Cardiac muscle cell (in vitro differentiated cells and primary cell): ENCODE measurements around the gene UPK3BL2. TPM values are rescaled to one million over a fixed set of nuclear protein-coding genes. Genes with fewer than 3 reads are reported as not detected.
"Not testable (repeated sequence)": the region's sequence is repeated elsewhere in the genome, so short reads cannot be mapped to it uniquely, and the experiment has no call there.

Source experiments
- DNase-seq, 2 donors: peaks; one replicate each; pipeline versions ENCODE4 v3.0.0 to v3.0.0-alpha.2; 2010 to 2017; ENCODE audit warnings: low read depth in 1 of 2, low spot score in 1 of 2
- H3K27ac ChIP-seq: fragments of 200-600 bp; sonication (generic); 2 replicates; pipeline ENCODE4 v1.5.1; 2016
- H3K27me3 ChIP-seq: fragments of 200-600 bp; sonication (generic); 2 replicates; pipeline ENCODE4 v1.6.0; 2016; ENCODE audit warnings: control low read depth
- H3K36me3 ChIP-seq: fragments of 200-600 bp; sonication (generic); 2 replicates; pipeline ENCODE4 v1.5.1; 2016; ENCODE audit warnings: control low read depth
- H3K4me1 ChIP-seq: fragments of 200-600 bp; sonication (generic); 2 replicates; pipeline ENCODE4 v1.8.1; 2017; ENCODE audit warnings: low read depth, mild to moderate bottlenecking, mixed run types
- H3K4me3 ChIP-seq: fragments of 200-600 bp; sonication (generic); 2 replicates; pipeline ENCODE4 v1.5.1; 2016; ENCODE audit warnings: mild to moderate bottlenecking
- H3K9me3 ChIP-seq: fragments of 200-600 bp; sonication (generic); 2 replicates; pipeline ENCODE4 v1.5.1; 2017; ENCODE audit warnings: low read depth, mild to moderate bottlenecking, control low read depth
- CTCF ChIP-seq: IDR thresholded peaks from 2 replicates; pipeline ENCODE4 v1.5.1; 2012; ENCODE audit warnings: low read depth, mild to moderate bottlenecking, low read length
- polyA plus RNA-seq: library from polyadenylated mRNA; unstranded; fragments of >200 nt; fragmentation: Nextera tagmentation; extraction: Ambion mirVana; gene quantifications from 2 replicates; pipeline ENCODE4 v1.2.1, GENCODE V29; 2016
- total RNA-seq: library from RNA; depleted of rRNA; stranded (reverse); fragments of >200 nt; gene quantifications from 2 replicates; pipeline ENCODE4 v1.2.3, GENCODE V29; 2016

Gene UPK3BL2
- total and polyA plus RNA-seq, 2 experiments from 2014 or later = 23.9 to 29.7 TPM

- H3K27ac ChIP-seq = peak within 1 kb of the TSS; percentile 44
These were observed 29.1 kb upstream of the UPK3BL2 start, which contains the start of gene POLR2J3 for GRCh38 chr7:102572261-102573239. Gene POLR2J3, minus strand, starts transcription at chr7:102572583. Its CDS starts 62 bp downstream, at chr7:102572521.

GRCh38 chr7:102568620-102569019 lies 25.1 kb upstream of the UPK3BL2 start:
- H3K9me3 ChIP-seq, DNase-seq, H3K27me3 ChIP-seq, H3K4me3 ChIP-seq, H3K36me3 ChIP-seq, H3K4me1 ChIP-seq, H3K27ac ChIP-seq: not testable (repeated sequence)

More at GRCh38 chr7:102572261-102573239, 29.1 kb upstream of the UPK3BL2 start, which contains the start of gene POLR2J3:
- peak; percentile 30 for TF ChIP-seq CTCF
- H3K27me3 ChIP-seq, H3K9me3 ChIP-seq, H3K36me3 ChIP-seq, H3K4me1 ChIP-seq: not testable (repeated sequence)
- peak; percentile 89 to 97 for DNase-seq
- peak within 1 kb of the TSS; percentile 52 for H3K4me3 ChIP-seq

- not testable (repeated sequence) for H3K36me3 ChIP-seq, H3K27me3 ChIP-seq, H3K27ac ChIP-seq, H3K4me3 ChIP-seq, DNase-seq, H3K4me1 ChIP-seq, H3K9me3 ChIP-seq
These were observed 7.4 kb upstream of the UPK3BL2 start, which contains the start of gene SPDYE2 for GRCh38 chr7:102550808-102551422. Gene SPDYE2, plus strand, starts transcription at chr7:102551226. Its CDS starts 2,030 bp downstream, at chr7:102553256.

- not testable (repeated sequence) for H3K4me1 ChIP-seq, H3K36me3 ChIP-seq, H3K27me3 ChIP-seq, H3K4me3 ChIP-seq, H3K27ac ChIP-seq, DNase-seq, H3K9me3 ChIP-seq
These were observed 2.9 kb upstream of the UPK3BL2 start for GRCh38 chr7:102546353-102546752.

GRCh38 chr7:102545288-102545687 lies 1.8 kb upstream of the UPK3BL2 start:
- DNase-seq, H3K36me3 ChIP-seq, H3K9me3 ChIP-seq, H3K27me3 ChIP-seq, H3K4me3 ChIP-seq, H3K4me1 ChIP-seq, H3K27ac ChIP-seq: not testable (repeated sequence)

GRCh38 chr7:102544372-102544771 lies 876 bp upstream of the UPK3BL2 start:
- H3K36me3 ChIP-seq, H3K4me3 ChIP-seq, H3K27ac ChIP-seq, DNase-seq, H3K9me3 ChIP-seq, H3K27me3 ChIP-seq, H3K4me1 ChIP-seq: not testable (repeated sequence)

- not testable (repeated sequence) for H3K4me3 ChIP-seq, H3K27ac ChIP-seq, DNase-seq, H3K4me1 ChIP-seq, H3K36me3 ChIP-seq, H3K27me3 ChIP-seq, H3K9me3 ChIP-seq
These were observed 725 bp downstream of the UPK3BL2 start for GRCh38 chr7:102542771-102543170.

- H3K9me3 ChIP-seq, DNase-seq, H3K36me3 ChIP-seq, H3K4me1 ChIP-seq, H3K27ac ChIP-seq, H3K4me3 ChIP-seq, H3K27me3 ChIP-seq: not testable (repeated sequence)
These were observed 1.4 kb downstream of the UPK3BL2 start for GRCh38 chr7:102542083-102542482.

GRCh38 chr7:102540604-102541003 lies 2.9 kb downstream of the UPK3BL2 start:
- not testable (repeated sequence) for H3K27me3 ChIP-seq, H3K36me3 ChIP-seq, DNase-seq, H3K4me3 ChIP-seq, H3K27ac ChIP-seq, H3K4me1 ChIP-seq, H3K9me3 ChIP-seq

- not testable (repeated sequence) for H3K9me3 ChIP-seq, H3K4me1 ChIP-seq, H3K27me3 ChIP-seq, H3K4me3 ChIP-seq, H3K27ac ChIP-seq, DNase-seq, H3K36me3 ChIP-seq
These were observed 8.4 kb downstream of the UPK3BL2 start for GRCh38 chr7:102535062-102535615.

GRCh38 chr7:102532127-102532526 lies 11.4 kb downstream of the UPK3BL2 start:
- not testable (repeated sequence) for H3K4me1 ChIP-seq, DNase-seq, H3K4me3 ChIP-seq, H3K36me3 ChIP-seq, H3K27me3 ChIP-seq, H3K27ac ChIP-seq, H3K9me3 ChIP-seq

GRCh38 chr7:102531583-102531982 lies 11.9 kb downstream of the UPK3BL2 start:
- not testable (repeated sequence) for DNase-seq, H3K9me3 ChIP-seq, H3K4me1 ChIP-seq, H3K27ac ChIP-seq, H3K36me3 ChIP-seq, H3K4me3 ChIP-seq, H3K27me3 ChIP-seq
